Measurements from ENCODE around the gene POLE4. TPM values are rescaled to one million over a fixed set of nuclear protein-coding genes. Genes with fewer than 3 reads are reported as not detected.
A peak's percentile ranks its signal among the peaks of the same experiment; 100 is the strongest.

POLE4 gene
- total RNA-seq, 1 donor: 23.5 TPM

GRCh38 chr2:74948779-74949178 lies 9.7 kb upstream of the POLE4 start:
- H3K27me3 ChIP-seq (ENCODE audit: insufficient read depth, low read length): no peaks in the 10 kb centered on the region
- DNase-seq (ENCODE audit: insufficient read length, low spot score, missing footprints): no peak
- H3K36me3 ChIP-seq (ENCODE audit: insufficient read depth, low read length): no peaks in the 10 kb centered on the region
- no peaks in the 10 kb centered on the region for H3K9me3 ChIP-seq (ENCODE audit: low read depth, low read length)
- no peak overlapping the region for H3K27ac ChIP-seq (ENCODE audit: low read depth, low read length)
- H4K20me1 ChIP-seq (ENCODE audit: insufficient read depth, low read length): no peaks in the 10 kb centered on the region
- peaks cover 7% of the 10 kb centered on the region for H3K4me1 ChIP-seq (ENCODE audit: insufficient read depth, low read length)
- no peaks in the 10 kb centered on the region for H3K79me2 ChIP-seq (ENCODE audit: insufficient read depth, low read length)
- no peak for TF ChIP-seq CTCF (IDR thresholded peaks at IDR 0.05; ENCODE audit: extremely low read depth, low read depth, low read length)
- H3K4me2 ChIP-seq (ENCODE audit: insufficient read depth, low read length): no peak overlapping the region
- no peak overlapping the region for H2AFZ ChIP-seq (ENCODE audit: low read length)
- H3K4me3 ChIP-seq (ENCODE audit: insufficient read depth, low read length): no peak overlapping the region

- Histone ChIP-seq H3K27me3 (ENCODE audit: insufficient read depth, low read length) (no peaks in the 10 kb centered on the region), H3K79me2 (ENCODE audit: insufficient read depth, low read length) (no peaks in the 10 kb centered on the region), H3K4me2 (ENCODE audit: insufficient read depth, low read length) (no peak overlapping the region), H3K27ac (ENCODE audit: low read depth, low read length) (no peak overlapping the region), H3K4me1 (ENCODE audit: insufficient read depth, low read length) (no peaks in the 10 kb centered on the region), H2AFZ (ENCODE audit: low read length) (no peak overlapping the region), H4K20me1 (ENCODE audit: insufficient read depth, low read length) (no peaks in the 10 kb centered on the region), H3K9me3 (ENCODE audit: low read depth, low read length) (no peaks in the 10 kb centered on the region), H3K4me3 (ENCODE audit: insufficient read depth, low read length) (no peak overlapping the region), H3K36me3 (ENCODE audit: insufficient read depth, low read length) (no peaks in the 10 kb centered on the region)
- DNase-seq (ENCODE audit: insufficient read length, low spot score, missing footprints): no peak
- TF ChIP-seq CTCF (IDR thresholded peaks at IDR 0.05; ENCODE audit: extremely low read depth, low read depth, low read length): no peak
These were observed 7.2 kb upstream of the POLE4 start for GRCh38 chr2:74951211-74951754.

- Histone ChIP-seq H3K36me3 (ENCODE audit: insufficient read depth, low read length) (no peaks in the 10 kb centered on the region), H3K79me2 (ENCODE audit: insufficient read depth, low read length) (no peaks in the 10 kb centered on the region), H3K9me3 (ENCODE audit: low read depth, low read length) (no peaks in the 10 kb centered on the region), H4K20me1 (ENCODE audit: insufficient read depth, low read length) (no peaks in the 10 kb centered on the region), H3K4me2 (ENCODE audit: insufficient read depth, low read length) (no peak overlapping the region), H2AFZ (ENCODE audit: low read length) (peak overlapping the region; percentile 24), H3K27me3 (ENCODE audit: insufficient read depth, low read length) (no peaks in the 10 kb centered on the region), H3K27ac (ENCODE audit: low read depth, low read length) (no peak overlapping the region), H3K4me1 (ENCODE audit: insufficient read depth, low read length) (no peaks in the 10 kb centered on the region), H3K4me3 (ENCODE audit: insufficient read depth, low read length) (no peak overlapping the region)
- DNase-seq (ENCODE audit: insufficient read length, low spot score, missing footprints): no peak
- no peak for TF ChIP-seq CTCF (IDR thresholded peaks at IDR 0.05; ENCODE audit: extremely low read depth, low read depth, low read length)
These were observed 5.9 kb upstream of the POLE4 start for GRCh38 chr2:74952575-74952974.

GRCh38 chr2:74953796-74954499 lies 4.5 kb upstream of the POLE4 start:
- Histone ChIP-seq H3K4me3 (ENCODE audit: insufficient read depth, low read length) (no peak overlapping the region), H3K9me3 (ENCODE audit: low read depth, low read length) (no peaks in the 10 kb centered on the region), H3K79me2 (ENCODE audit: insufficient read depth, low read length) (no peaks in the 10 kb centered on the region), H4K20me1 (ENCODE audit: insufficient read depth, low read length) (no peaks in the 10 kb centered on the region), H3K27ac (ENCODE audit: low read depth, low read length) (no peak overlapping the region), H3K4me2 (ENCODE audit: insufficient read depth, low read length) (no peak overlapping the region), H2AFZ (ENCODE audit: low read length) (no peak overlapping the region), H3K4me1 (ENCODE audit: insufficient read depth, low read length) (peaks cover 5% of the 10 kb centered on the region), H3K36me3 (ENCODE audit: insufficient read depth, low read length) (no peaks in the 10 kb centered on the region), H3K27me3 (ENCODE audit: insufficient read depth, low read length) (no peaks in the 10 kb centered on the region)
- DNase-seq (ENCODE audit: insufficient read length, low spot score, missing footprints): no peak
- no peak for TF ChIP-seq CTCF (IDR thresholded peaks at IDR 0.05; ENCODE audit: extremely low read depth, low read depth, low read length)

Measured in osteoblast (primary cell).